K562 (cell line): ENCODE results near the gene DAPK2. TPM values are rescaled to one million over a fixed set of nuclear protein-coding genes. Genes with fewer than 3 reads are reported as not detected.

ENCODE experiments used
- ATAC-seq: fragments of 200-7000 bp; cut with Tn5 transposase; 3 replicates; pipeline ENCODE4 v1.9.1; 2020; ENCODE audit warnings: moderate library complexity
- BruUV-seq: library from RNA; stranded (reverse); fragments of 400-500 nt; replicated peaks from 2 replicates; lab custom pipeline; 2021; lab: Mats Ljungman, UMichigan
- CTCF ChIA-PET: fragments of 300-600 bp; formaldehyde crosslinking; extraction: SDS; loops from one replicate; lab custom pipeline; 2021; ENCODE audit warnings: low intra/inter-chr PET ratio; lab: Yijun Ruan, JAX
- POLR2A ChIA-PET: fragments of 300-600, 350-650 bp; sonication (Branson Sonifier 250); formaldehyde crosslinking; extraction: SDS; loops from one replicate; lab custom pipeline; 2021; ENCODE audit warnings: antibody characterized with exemption, inconsistent platforms; lab: Yijun Ruan, JAX
- DNase-seq, 4 experiments: peaks; one replicate each; pipeline versions ENCODE4 v3.0.0 to v3.0.0-alpha.2; 2011 to 2018; ENCODE audit warnings: low spot score in 3 of 4, mixed read lengths in 3 of 4; ENCODE audit errors: extremely low read depth in 1 of 4
- FAIRE-seq: peaks from 2 replicates; lab custom pipeline; 2011; peaks lifted over from hg19 to GRCh38; lab: Jason Lieb, UNC
- H2AFZ ChIP-seq: 2 replicates; pipeline ENCODE4 v1.6.0; 2011; ENCODE audit warnings: low read depth, low read length, control low read depth, inconsistent platforms
- H3K27ac ChIP-seq: fragments of 200-600 bp; 3 replicates; pipeline ENCODE4 v1.8.0; 2011; ENCODE audit warnings: low read depth, mild to moderate bottlenecking, control low read depth, inconsistent platforms, low read length, moderate library complexity, mixed read lengths; ENCODE audit errors: extremely low read depth
- H3K27me3 ChIP-seq, 2 experiments: fragments of 300-600 bp in 1 of 2; 2 replicates in 1 of 2; 3 replicates in 1 of 2; pipeline versions ENCODE4 v1.6.0 to v1.8.0; 2011; ENCODE audit warnings: inconsistent platforms in 2 of 2, low read length in 2 of 2, mild to moderate bottlenecking in 1 of 2, mixed read lengths in 1 of 2, moderate library complexity in 1 of 2; ENCODE audit not compliant: control insufficient read depth in 2 of 2, insufficient read depth in 2 of 2
- H3K36me3 ChIP-seq: fragments of 300-600 bp; 3 replicates; pipeline ENCODE4 v1.8.0; 2011; ENCODE audit warnings: mild to moderate bottlenecking, low read length, inconsistent platforms; ENCODE audit not compliant: control insufficient read depth, insufficient read depth
- H3K4me1 ChIP-seq, 2 experiments: fragments of 200-600 bp in 1 of 2; replicated peaks in 1 of 2; 2 replicates in 1 of 2; 3 replicates in 1 of 2; pipeline versions ENCODE4 v1.5.1 to v1.8.0; 2011; ENCODE audit warnings: inconsistent platforms in 2 of 2, low read length in 2 of 2, mild to moderate bottlenecking in 1 of 2, mixed read lengths in 1 of 2, moderate library complexity in 1 of 2; ENCODE audit not compliant: control insufficient read depth in 2 of 2, insufficient read depth in 2 of 2
- H3K4me2 ChIP-seq: 2 replicates; pipeline ENCODE4 v1.6.1; 2011; ENCODE audit warnings: low read length, control low read depth, inconsistent platforms, mixed read lengths; ENCODE audit not compliant: insufficient read depth
- H3K4me3 ChIP-seq: fragments of 200-600 bp; sonication (generic), shearing (Covaris generic); 2 replicates; pipeline ENCODE4 v1.5.1; 2016; ENCODE audit warnings: control low read depth, inconsistent platforms
- H3K79me2 ChIP-seq: fragments of 200-600 bp; 3 replicates; pipeline ENCODE4 v1.8.0; 2011; ENCODE audit warnings: low read length, inconsistent platforms; ENCODE audit not compliant: control insufficient read depth, insufficient read depth
- H3K9ac ChIP-seq, 2 experiments: 2 replicates each; pipeline versions ENCODE4 v1.6.0 to v1.6.1; 2011; ENCODE audit warnings: low read depth in 2 of 2, low read length in 2 of 2, control low read depth in 1 of 2, inconsistent platforms in 1 of 2, mild to moderate bottlenecking in 1 of 2, mixed read lengths in 1 of 2; ENCODE audit not compliant: insufficient read depth in 1 of 2
- H3K9me1 ChIP-seq: one replicate; pipeline ENCODE4 v1.6.0; 2011; ENCODE audit warnings: inconsistent platforms, mild to moderate bottlenecking, low read length, moderate library complexity; ENCODE audit not compliant: control insufficient read depth, insufficient read depth
- H3K9me3 ChIP-seq: replicated peaks from 2 replicates; pipeline ENCODE4 v1.5.1; 2011; ENCODE audit warnings: low read depth, low read length, inconsistent platforms; ENCODE audit not compliant: control insufficient read depth, insufficient read depth
- H4K20me1 ChIP-seq: replicated peaks from 2 replicates; pipeline ENCODE4 v1.6.1; 2011; ENCODE audit warnings: low read length, inconsistent platforms, mixed read lengths; ENCODE audit not compliant: control insufficient read depth, insufficient read depth
- EP400 ChIP-seq: fragments of 450-650 bp; IDR thresholded peaks from 2 replicates; pipeline ENCODE4 v1.6.1; 2017; ENCODE audit warnings: antibody characterized with exemption, mild to moderate bottlenecking, moderate library complexity
- MAZ ChIP-seq, 2 experiments: fragments of 450-650 bp in 1 of 2; sonication (generic) in 1 of 2; formaldehyde crosslinking; IDR thresholded peaks in 1 of 2; conservative IDR thresholded peaks in 1 of 2; 2 replicates each; pipeline versions ENCODE4 v1.4.0 to v1.5.0; 2020; ENCODE audit warnings: mild to moderate bottlenecking in 1 of 2, missing genetic modification reagents in 1 of 2
- RB1 ChIP-seq: fragments of 450-650 bp; IDR thresholded peaks from 2 replicates; pipeline ENCODE4 v1.6.1; 2017; ENCODE audit warnings: low read depth, mild to moderate bottlenecking
- SMAD4 ChIP-seq: fragments of 250-450 bp; sonication (Bioruptor Pico); conservative IDR thresholded peaks from 2 replicates; pipeline ENCODE4 v1.8.0; 2021; ENCODE audit warnings: inconsistent platforms, mild to moderate bottlenecking, moderate library complexity
- SMARCB1 ChIP-seq: IDR thresholded peaks from 2 replicates; pipeline ENCODE4 v1.6.1; 2011; ENCODE audit warnings: improper control_type of control experiment, low read depth; ENCODE audit not compliant: insufficient read length
- ZBTB2 ChIP-seq: fragments of 450-650 bp; IDR thresholded peaks from 2 replicates; pipeline ENCODE4 v1.6.1; 2016; ENCODE audit warnings: antibody characterized with exemption
- ZNF175 ChIP-seq: fragments of 200-800 bp; sonication (Bioruptor generic); IDR thresholded peaks from 2 replicates; pipeline ENCODE4 v1.6.1; 2016; ENCODE audit warnings: low read depth, mild to moderate bottlenecking, missing genetic modification characterization, missing compliant biosample characterization
- ZNF395 ChIP-seq: fragments of 200-800 bp; sonication (Bioruptor generic); IDR thresholded peaks from 2 replicates; pipeline ENCODE4 v1.6.1; 2017; ENCODE audit warnings: missing genetic modification characterization, missing compliant biosample characterization
- ZNF592 ChIP-seq: fragments of 450-650 bp; IDR thresholded peaks from 2 replicates; pipeline ENCODE4 v1.6.1; 2017; ENCODE audit warnings: antibody characterized with exemption, mild to moderate bottlenecking
- WGBS: fragments of 100-300 bp; shearing (Covaris generic); methylation state at CpG from one replicate; pipeline ENCODE4 v1.1.6; 2016; ENCODE audit warnings: low coverage, mixed read lengths; ENCODE audit not compliant: insufficient coverage; ENCODE audit errors: missing lambda C conversion rate; 5-methylcytosine and 5-hydroxymethylcytosine counted together
- in situ Hi-C: fragments of 300-500 bp; cut with MboI; formaldehyde crosslinking; loops from 4 replicates; pipeline ENCODE4 v1.15.0; 2018; ENCODE audit warnings: inconsistent platforms, mixed read lengths
- intact Hi-C: fragments of 100-400 bp; cut with micrococcal nuclease; formaldehyde crosslinking; loops from 2 replicates; pipeline ENCODE4 v1.14.2; 2022
- polyA plus RNA-seq, 8 experiments: library from polyadenylated mRNA; depleted of rRNA in 4 of 8; stranded (reverse) in 5 of 8; unstranded in 3 of 8; fragments of >200 nt; fragmentation: Nextera tagmentation in 2 of 8; fragmentation: Illumina TruSeq in 1 of 8; extraction: Ambion mirVana in 2 of 8; extraction: Trizol in 1 of 8; gene quantifications; 2 replicates each; pipeline versions ENCODE4 v1.2.1 to v1.2.3, GENCODE V29; 2011 to 2014; ENCODE audit warnings: inconsistent platforms in 1 of 8, missing spikeins in 1 of 8
- total RNA-seq, 7 experiments: library from RNA; depleted of rRNA in 6 of 7; stranded (reverse); fragments of >200 nt in 6 of 7; fragmentation: Illumina TruSeq in 2 of 7; extraction: Trizol in 2 of 7; gene quantifications; 2 replicates each; pipeline versions ENCODE4 v1.2.1 to v1.2.3, GENCODE V29; 2011 to 2021; ENCODE audit warnings: low replicate concordance in 1 of 7

DAPK2 gene
- total and polyA plus RNA-seq, 9 of the 15 experiments (the other 6 are each of a cell fraction or from before 2014, with no cell fraction given): 0.14 to 5.2 (median 2.2) TPM

GRCh38 chr15:63899193-63899592 is 147.1 kb downstream of the DAPK2 start:
- FAIRE-seq: no peak
- Histone ChIP-seq H3K4me3 (no peak overlapping the region), H3K9ac (peak overlapping the region; percentile 24 to 59; a peak in 2 of 4 replicates), H3K79me2 (peaks cover 14% of the 10 kb centered on the region), H3K27ac (peak overlapping the region; percentile 52; the same call in 2 of the 3 replicates), H4K20me1 (no peaks in the 10 kb centered on the region; the same call in 1 of the 2 replicates), H3K27me3 (no peaks in the 10 kb centered on the region), H3K36me3 (no peaks in the 10 kb centered on the region), H2AFZ (peak overlapping the region; percentile 85), H3K9me3 (no peaks in the 10 kb centered on the region), H3K4me1 (peaks cover 47 to 60% of the 10 kb centered on the region in 2 experiments), H3K9me1 (no peaks in the 10 kb centered on the region), H3K4me2 (peak overlapping the region; percentile 24; the same call in 1 of the 2 replicates)
- 56% methylated on average over 7 of the region's 7 CpGs for WGBS
- no peak for ATAC-seq
- CTCF ChIA-PET: no interaction called here
- DNase-seq: peak in 2 of 4 experiments; percentile 47 to 51
- intact Hi-C loops (loop anchor here (5.0 kb wide), 1 partner anchor 48 kb away; no protein-coding TSS in a partner anchor), in situ Hi-C loops (no loop called here)
- POLR2A ChIA-PET: interaction anchor here (1.1 to 1.3 kb wide), 2 partner anchors 15 to 92 kb away, joined by 3 read pairs; no protein-coding TSS in a partner anchor
- BruUV-seq: no TSS peak
- TF ChIP-seq ZNF592: peak; percentile 45; the same call in 1 of the 2 replicates
- TF ChIP-seq ZBTB2: 0 out of 2 replicates have a peak, but pooled peaks have one; percentile 41
- 0 out of 2 replicates have a peak, but pooled peaks have one; percentile 10 for TF ChIP-seq ZNF175 (CRISPR knock-in tag)
- TF ChIP-seq ZNF395 (CRISPR knock-in tag): 0 out of 2 replicates have a peak, but pooled peaks have one; percentile 14
- no peak for TF ChIP-seq RB1
- TF ChIP-seq EP400: 0 out of 2 replicates have a peak, but pooled peaks have one; percentile 22
- peak; percentile 32; the same call in 1 of the 2 replicates for TF ChIP-seq SMAD4
- TF ChIP-seq MAZ (CRISPR knock-in tag; conservative IDR thresholded peaks at IDR 0.05 in 1 of 2, IDR thresholded peaks at IDR 0.05 in 1 of 2): 0 out of 4 replicates have a peak, but pooled peaks of 1 of the 2 experiments have one; percentile 15
- TF ChIP-seq SMARCB1: no peak
